Endothelial cell of umbilical vein (primary cell): ENCODE measurements around the gene LAIR1. TPM values are rescaled to one million over a fixed set of nuclear protein-coding genes. Genes with fewer than 3 reads are reported as not detected.

ENCODE experiments used
- BruUV-seq: library from RNA; stranded (reverse); fragments of 400-500 nt; replicated peaks from 2 replicates; lab custom pipeline; 2021; lab: Mats Ljungman, UMichigan
- CTCF ChIA-PET: fragments of 300-600, 350-600 bp; sonication (Branson Sonifier 250); formaldehyde crosslinking; loops from one replicate; lab custom pipeline; 2021; ENCODE audit warnings: antibody characterized with exemption, inconsistent platforms; lab: Charles Lee
- POLR2A ChIA-PET: fragments of 300-600, 350-600 bp; sonication (Branson Sonifier 250); formaldehyde crosslinking; loops from one replicate; lab custom pipeline; 2021; ENCODE audit warnings: antibody characterized with exemption, inconsistent platforms; lab: Charles Lee
- DNase-seq: peaks from one replicate; pipeline ENCODE4 v3.0.0-alpha.2; 2011; ENCODE audit warnings: low read depth, low spot score
- FAIRE-seq: peaks from 2 replicates; lab custom pipeline; 2011; peaks lifted over from hg19 to GRCh38; lab: Jason Lieb, UNC
- H2AFZ ChIP-seq: 2 replicates; pipeline ENCODE4 v1.6.0; 2012; ENCODE audit warnings: low read depth, low read length, control low read depth, inconsistent platforms
- H3K27ac ChIP-seq: 2 replicates; pipeline ENCODE4 v1.5.1; 2011; ENCODE audit warnings: low read depth, mild to moderate bottlenecking, control low read depth, low read length, moderate library complexity; ENCODE audit not compliant: insufficient read depth
- H3K27me3 ChIP-seq, 2 experiments: 2 replicates each; pipeline versions ENCODE4 v1.6.0 to v1.6.1; 2011; ENCODE audit warnings: low read length in 2 of 2, mixed read lengths in 1 of 2; ENCODE audit not compliant: control insufficient read depth in 2 of 2, insufficient read depth in 2 of 2
- H3K36me3 ChIP-seq, 2 experiments: 2 replicates in 1 of 2; 3 replicates in 1 of 2; pipeline ENCODE4 v1.5.1; 2011; ENCODE audit warnings: low read length in 2 of 2, mild to moderate bottlenecking in 1 of 2, moderate library complexity in 1 of 2; ENCODE audit not compliant: control insufficient read depth in 2 of 2, insufficient read depth in 2 of 2; ENCODE audit errors: extremely low read depth in 1 of 2
- H3K4me1 ChIP-seq: 3 replicates; pipeline ENCODE4 v1.5.1; 2011; ENCODE audit warnings: mild to moderate bottlenecking, low read length; ENCODE audit not compliant: control insufficient read depth, insufficient read depth; ENCODE audit errors: extremely low read depth
- H3K4me2 ChIP-seq: 2 replicates; pipeline ENCODE4 v1.6.1; 2011; ENCODE audit warnings: low read length, control low read depth, mixed read lengths; ENCODE audit not compliant: insufficient read depth
- H3K4me3 ChIP-seq, 3 experiments: fragments of 200-600 bp in 1 of 3; sonication (generic), shearing (Covaris generic) in 1 of 3; replicated peaks in 1 of 3; 2 replicates each; pipeline ENCODE4 v1.5.1; 2011 to 2016; ENCODE audit warnings: control low read depth in 3 of 3, low read length in 3 of 3, mild to moderate bottlenecking in 2 of 3, inconsistent platforms in 1 of 3, low read depth in 1 of 3, moderate library complexity in 1 of 3; ENCODE audit not compliant: insufficient read depth in 1 of 3
- H3K79me2 ChIP-seq: 2 replicates; pipeline ENCODE4 v1.6.0; 2012; ENCODE audit warnings: low read length, inconsistent platforms; ENCODE audit not compliant: control insufficient read depth, insufficient read depth
- H3K9ac ChIP-seq: replicated peaks from 2 replicates; pipeline ENCODE3; 2011; ENCODE audit warnings: low read length, control low read depth; ENCODE audit not compliant: insufficient read depth; ENCODE audit errors: extremely low read depth
- H3K9me1 ChIP-seq: replicated peaks from 3 replicates; pipeline ENCODE4 v1.6.0; 2011; ENCODE audit warnings: mild to moderate bottlenecking, low read length; ENCODE audit not compliant: control insufficient read depth, insufficient read depth; ENCODE audit errors: extremely low read depth
- H3K9me3 ChIP-seq: replicated peaks from 2 replicates; pipeline ENCODE4 v1.5.1; 2012; ENCODE audit warnings: low read length, inconsistent platforms; ENCODE audit not compliant: control insufficient read depth, insufficient read depth
- H4K20me1 ChIP-seq: replicated peaks from 2 replicates; pipeline ENCODE3; 2011; ENCODE audit warnings: mild to moderate bottlenecking, low read length; ENCODE audit not compliant: control insufficient read depth, insufficient read depth; ENCODE audit errors: extremely low read depth
- EZH2 ChIP-seq: IDR thresholded peaks from 2 replicates; pipeline ENCODE4 v1.6.1; 2012; ENCODE audit warnings: borderline replicate concordance, low read depth, mild to moderate bottlenecking, moderate library complexity, low read length, inconsistent platforms; ENCODE audit not compliant: severe bottlenecking
- FOS ChIP-seq: IDR thresholded peaks from 2 replicates; pipeline ENCODE4 v1.6.1; 2011; ENCODE audit warnings: mild to moderate bottlenecking, low read length, moderate library complexity, borderline replicate concordance; ENCODE audit not compliant: insufficient read depth
- GATA2 ChIP-seq: IDR thresholded peaks from 2 replicates; pipeline ENCODE4 v1.7.0; 2011; ENCODE audit warnings: low read depth, mild to moderate bottlenecking, moderate library complexity, mixed read lengths, low read length; ENCODE audit not compliant: insufficient read length, insufficient read depth
- JUN ChIP-seq: IDR thresholded peaks from 2 replicates; pipeline ENCODE4 v1.6.1; 2011; ENCODE audit warnings: borderline replicate concordance, low read depth; ENCODE audit not compliant: insufficient read length, insufficient read depth
- MYC ChIP-seq: IDR thresholded peaks from one replicate; pipeline ENCODE4 v1.6.1; 2011; ENCODE audit warnings: mild to moderate bottlenecking, low read depth, low read length
- POLR2A ChIP-seq: IDR thresholded peaks from 2 replicates; pipeline ENCODE4 v1.6.1; 2012; ENCODE audit warnings: low read depth, mild to moderate bottlenecking, control low read depth, low read length
- POLR2AphosphoS5 ChIP-seq: IDR thresholded peaks from 2 replicates; pipeline ENCODE4 v1.6.1; 2012; ENCODE audit warnings: low read depth, mild to moderate bottlenecking, control low read depth, low read length, moderate library complexity; ENCODE audit not compliant: insufficient read depth
- dilution Hi-C: fragments of 300-500 bp; cut with MboI; formaldehyde crosslinking; loops from one replicate; pipeline ENCODE4 v1.15.0; 2019; ENCODE audit warnings: low sequenced_read_pairs; ENCODE audit not compliant: extremely low pct_ligation_motif_present
- intact Hi-C: fragments of 100-400 bp; cut with micrococcal nuclease; formaldehyde crosslinking; loops from one replicate; pipeline ENCODE4 v1.10.0; 2022
- polyA plus RNA-seq, 4 experiments: library from polyadenylated mRNA; depleted of rRNA in 3 of 4; stranded (reverse) in 3 of 4; unstranded in 1 of 4; fragments of >200 nt; gene quantifications; 2 replicates each; pipeline versions ENCODE4 v1.2.1 to v1.2.3, GENCODE V29; 2011 to 2012; ENCODE audit warnings: missing spikeins in 1 of 4
- total RNA-seq: library from RNA; stranded (reverse); gene quantifications from 2 replicates; pipeline ENCODE4 v1.2.3, GENCODE V29; 2021
- TF ChIP-seq, protein P1 (sequence below): IDR thresholded peaks from 2 replicates; pipeline ENCODE4 v1.6.1; 2011; ENCODE audit not compliant: insufficient read depth, insufficient read length
- TF ChIP-seq, protein P2 (sequence below), 2 donors: IDR thresholded peaks; 1 replicate in 1 of 2; 2 replicates in 1 of 2; pipeline ENCODE4 v1.5.1; 2011; ENCODE audit warnings: low read length in 2 of 2, mild to moderate bottlenecking in 2 of 2, moderate library complexity in 2 of 2, control low read depth in 1 of 2, inconsistent platforms in 1 of 2, low read depth in 1 of 2; ENCODE audit not compliant: insufficient read depth in 1 of 2; ENCODE audit errors: extremely low read depth in 1 of 2

LAIR1 gene
- total and polyA plus RNA-seq, 2 donors (not counting 3 experiments of a cell fraction or from before 2014, with no cell fraction given): not detected

DNA sequence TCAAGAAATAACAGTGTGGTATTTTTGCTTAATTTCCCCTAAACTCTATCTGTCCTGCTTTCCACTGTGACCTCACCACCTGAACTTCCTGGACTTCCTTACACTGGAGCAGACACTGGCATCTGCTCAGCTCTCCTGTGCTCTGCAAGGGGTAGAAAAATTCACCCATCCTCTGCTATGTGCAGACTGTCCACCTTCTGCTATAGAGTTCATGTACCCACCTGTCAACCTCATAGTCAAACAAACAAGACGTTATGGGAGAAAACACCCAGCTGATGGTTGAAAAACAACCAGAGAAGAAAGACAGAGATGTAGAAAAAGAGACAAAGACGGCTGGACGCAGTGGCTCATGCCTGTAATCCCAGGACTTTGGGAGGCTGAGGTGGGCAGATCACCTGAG lies 12.2 kb downstream of the LAIR1 start:
- BruUV-seq: no TSS peak

More for the DNA sequence above, 12.2 kb downstream of the LAIR1 start:
- Histone ChIP-seq H3K9me3 (no peaks in the 10 kb centered on the region), H2AFZ (no peak overlapping the region), H3K4me2 (no peak overlapping the region), H3K9ac (no peak overlapping the region), H3K27ac (no peak overlapping the region), H3K36me3 (no peaks in the 10 kb centered on the region), H4K20me1 (no peaks in the 10 kb centered on the region), H3K4me3 (no peak overlapping the region), H3K79me2 (no peaks in the 10 kb centered on the region), H3K4me1 (no peaks in the 10 kb centered on the region), H3K27me3 (no peaks in the 10 kb centered on the region), H3K9me1 (no peaks in the 10 kb centered on the region)
- dilution Hi-C loops: no loop called here
- TF ChIP-seq GATA2: no peak
- TF ChIP-seq POLR2A: no peak
- TF ChIP-seq, protein P1, sequence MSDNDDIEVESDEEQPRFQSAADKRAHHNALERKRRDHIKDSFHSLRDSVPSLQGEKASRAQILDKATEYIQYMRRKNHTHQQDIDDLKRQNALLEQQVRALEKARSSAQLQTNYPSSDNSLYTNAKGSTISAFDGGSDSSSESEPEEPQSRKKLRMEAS: no peak
- no peak for TF ChIP-seq FOS
- TF ChIP-seq MYC: no peak
- TF ChIP-seq EZH2: no peak
- no peak for TF ChIP-seq POLR2AphosphoS5
- TF ChIP-seq, protein P2, sequence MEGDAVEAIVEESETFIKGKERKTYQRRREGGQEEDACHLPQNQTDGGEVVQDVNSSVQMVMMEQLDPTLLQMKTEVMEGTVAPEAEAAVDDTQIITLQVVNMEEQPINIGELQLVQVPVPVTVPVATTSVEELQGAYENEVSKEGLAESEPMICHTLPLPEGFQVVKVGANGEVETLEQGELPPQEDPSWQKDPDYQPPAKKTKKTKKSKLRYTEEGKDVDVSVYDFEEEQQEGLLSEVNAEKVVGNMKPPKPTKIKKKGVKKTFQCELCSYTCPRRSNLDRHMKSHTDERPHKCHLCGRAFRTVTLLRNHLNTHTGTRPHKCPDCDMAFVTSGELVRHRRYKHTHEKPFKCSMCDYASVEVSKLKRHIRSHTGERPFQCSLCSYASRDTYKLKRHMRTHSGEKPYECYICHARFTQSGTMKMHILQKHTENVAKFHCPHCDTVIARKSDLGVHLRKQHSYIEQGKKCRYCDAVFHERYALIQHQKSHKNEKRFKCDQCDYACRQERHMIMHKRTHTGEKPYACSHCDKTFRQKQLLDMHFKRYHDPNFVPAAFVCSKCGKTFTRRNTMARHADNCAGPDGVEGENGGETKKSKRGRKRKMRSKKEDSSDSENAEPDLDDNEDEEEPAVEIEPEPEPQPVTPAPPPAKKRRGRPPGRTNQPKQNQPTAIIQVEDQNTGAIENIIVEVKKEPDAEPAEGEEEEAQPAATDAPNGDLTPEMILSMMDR (IDR thresholded peaks at IDR 0.05; ENCODE audit: extremely low read depth in 1 of 2, insufficient read depth in 1 of 2, low read depth in 1 of 2, low read length in 2 of 2): no peak
- TF ChIP-seq JUN: no peak
- intact Hi-C loops: no loop called here
- ChIA-PET CTCF (no interaction called here), POLR2A (no interaction called here)
- no peak for DNase-seq
- no peak for FAIRE-seq
